ENCODE measurements around the gene WDR88.
"Not testable (repeated sequence)": the region's sequence is repeated elsewhere in the genome, so short reads cannot be mapped to it uniquely, and the experiment has no call there.

WDR88 gene

GRCh38 chr19:33130433-33130832 is 1.5 kb upstream of the WDR88 start:
- DNase-seq = no peak

- DNase-seq = no peak
These were observed 511 bp downstream of the WDR88 start for GRCh38 chr19:33132425-33132824.

GRCh38 chr19:33133438-33134031 is 1.6 kb downstream of the WDR88 start:
- no peak for DNase-seq

- DNase-seq = no peak
These were observed 2.7 kb downstream of the WDR88 start for GRCh38 chr19:33134571-33135041.

GRCh38 chr19:33139165-33139564 is 7.3 kb downstream of the WDR88 start:
- no peak for DNase-seq

- peak; percentile 43 for DNase-seq
These were observed 12.0 kb downstream of the WDR88 start for GRCh38 chr19:33143897-33144405.

GRCh38 chr19:33146209-33146608 is 14.3 kb downstream of the WDR88 start:
- DNase-seq = no peak

GRCh38 chr19:33147538-33147937 is 15.6 kb downstream of the WDR88 start:
- no peak for DNase-seq

GRCh38 chr19:33150852-33151518 is 19.1 kb downstream of the WDR88 start:
- DNase-seq = no peak

GRCh38 chr19:33152176-33152575 is 20.3 kb downstream of the WDR88 start:
- DNase-seq = no peak

GRCh38 chr19:33152625-33153024 is 20.7 kb downstream of the WDR88 start:
- not testable (repeated sequence) for DNase-seq

GRCh38 chr19:33154313-33154712 is 22.4 kb downstream of the WDR88 start:
- DNase-seq = not testable (repeated sequence)

GRCh38 chr19:33156334-33156733 is 24.4 kb downstream of the WDR88 start:
- no peak for DNase-seq

- peak; percentile 58 for DNase-seq
These were observed 26.0 kb downstream of the WDR88 start for GRCh38 chr19:33157906-33158305.

- DNase-seq = no peak
These were observed 26.5 kb downstream of the WDR88 start for GRCh38 chr19:33158365-33158764.

- DNase-seq = no peak
These were observed 27.2 kb downstream of the WDR88 start for GRCh38 chr19:33159149-33159548.

- no peak for DNase-seq
These were observed 28.0 kb downstream of the WDR88 start for GRCh38 chr19:33159893-33160292.

GRCh38 chr19:33161201-33161600 is 29.3 kb downstream of the WDR88 start:
- no peak for DNase-seq

- DNase-seq = no peak
These were observed 31.6 kb downstream of the WDR88 start for GRCh38 chr19:33163481-33163880.

- not testable (repeated sequence) for DNase-seq
These were observed 34.1 kb downstream of the WDR88 start for GRCh38 chr19:33166037-33166436.

- no peak for DNase-seq
These were observed 35.5 kb downstream of the WDR88 start for GRCh38 chr19:33167438-33167837.

- no peak for DNase-seq
These were observed 36.6 kb downstream of the WDR88 start for GRCh38 chr19:33168528-33168927.

GRCh38 chr19:33171222-33171795 is 39.4 kb downstream of the WDR88 start:
- DNase-seq = no peak

GRCh38 chr19:33171916-33172359 is 40.0 kb downstream of the WDR88 start:
- DNase-seq = no peak

Measured in GDM1 (cell line).